Naive B cell (primary cell): ENCODE results near the gene NPHS2. TPM values are rescaled to one million over a fixed set of nuclear protein-coding genes. Genes with fewer than 3 reads are reported as not detected.

Source experiments
- ATAC-seq, 2 donors: fragments of 150-1000 bp; cut with Tn5 transposase; 2 replicates each; pipeline ENCODE4 v1.10.0; 2021; ENCODE audit warnings: low read depth in 2 of 2, mild to moderate bottlenecking in 2 of 2, moderate library complexity in 2 of 2
- DNase-seq: peaks from one replicate; pipeline ENCODE4 v3.0.0; 2022
- H3K27ac Mint-ChIP-seq, 6 donors: one replicate each; pipeline ENCODE4 v1.8.0; 2020 to 2022; ENCODE audit warnings: mild to moderate bottlenecking in 6 of 6, mixed read lengths in 6 of 6, moderate library complexity in 5 of 6, inconsistent platforms in 2 of 6
- H3K27me3 Mint-ChIP-seq, 3 donors: one replicate each; pipeline ENCODE4 v1.8.0; 2021 to 2022; ENCODE audit warnings: mixed read lengths in 3 of 3, mild to moderate bottlenecking in 1 of 3
- H3K36me3 Mint-ChIP-seq, 2 donors: one replicate each; pipeline ENCODE4 v1.8.0; 2020 to 2022; ENCODE audit warnings: mixed read lengths in 2 of 2, inconsistent platforms in 1 of 2, mild to moderate bottlenecking in 1 of 2
- H3K4me1 Mint-ChIP-seq, 3 donors: one replicate each; pipeline ENCODE4 v1.8.0; 2020 to 2022; ENCODE audit warnings: mixed read lengths in 3 of 3, inconsistent platforms in 1 of 3, mild to moderate bottlenecking in 1 of 3, moderate library complexity in 1 of 3
- H3K4me3 Mint-ChIP-seq, 8 donors: one replicate each; pipeline ENCODE4 v1.8.0; 2020 to 2022; ENCODE audit warnings: mild to moderate bottlenecking in 8 of 8, mixed read lengths in 8 of 8, moderate library complexity in 8 of 8, inconsistent platforms in 2 of 8
- H3K9me3 Mint-ChIP-seq, 7 donors: one replicate each; pipeline ENCODE4 v1.8.0; 2020 to 2022; ENCODE audit warnings: mixed read lengths in 7 of 7, mild to moderate bottlenecking in 5 of 7, inconsistent platforms in 2 of 7, moderate library complexity in 1 of 7
- polyA plus RNA-seq, 6 donors: library from polyadenylated mRNA; unstranded; fragments of 300-500 nt; fragmentation: Illumina TruSeq; gene quantifications; one replicate each; pipeline ENCODE4 v1.2.3, GENCODE V29; 2021; ENCODE audit warnings: low read depth in 6 of 6

The NPHS2 gene
- polyA plus RNA-seq, 6 donors from 2014 or later = not detected

GRCh38 chr1:179583771-179584320 is 8.1 kb upstream of the NPHS2 start:
- peaks cover 5 to 10% of the 10 kb centered on the region in 2 donors for H3K36me3 Mint-ChIP-seq
- no peak overlapping the region for H3K27ac Mint-ChIP-seq
- ATAC-seq (no peak), DNase-seq (no peak)
- no peak overlapping the region for H3K4me3 Mint-ChIP-seq
- no peaks in the 10 kb centered on the region for H3K4me1 Mint-ChIP-seq
- peaks cover 62 to 82% (median 62%) of the 10 kb centered on the region in 3 donors for H3K27me3 Mint-ChIP-seq
- H3K9me3 Mint-ChIP-seq = peaks cover 0 to 22% (median 4%) of the 10 kb centered on the region in 7 donors

GRCh38 chr1:179576509-179576908 is 761 bp upstream of the NPHS2 start:
- H3K4me3 Mint-ChIP-seq = peak overlapping the region in 4 of 8 donors; percentile 0 to 74 (median 33)
- peak overlapping the region in 1 of 6 donors; percentile 24 for H3K27ac Mint-ChIP-seq
- DNase-seq (no peak), ATAC-seq (no peak)
- H3K36me3 Mint-ChIP-seq = peaks cover 0 to 5% of the 10 kb centered on the region in 2 donors
- peaks cover 0 to 2% (median 0%) of the 10 kb centered on the region in 7 donors for H3K9me3 Mint-ChIP-seq
- H3K27me3 Mint-ChIP-seq = peaks cover 50 to 76% (median 55%) of the 10 kb centered on the region in 3 donors
- peaks cover 4 to 12% (median 6%) of the 10 kb centered on the region in 3 donors for H3K4me1 Mint-ChIP-seq

GRCh38 chr1:179558078-179558477 is 17.7 kb downstream of the NPHS2 start:
- H3K9me3 Mint-ChIP-seq = peaks cover 0 to 2% (median 0%) of the 10 kb centered on the region in 7 donors
- peaks cover 0 to 16% (median 12%) of the 10 kb centered on the region in 3 donors for H3K27me3 Mint-ChIP-seq
- H3K27ac Mint-ChIP-seq = no peak overlapping the region
- DNase-seq = no peak
- no peaks in the 10 kb centered on the region for H3K4me1 Mint-ChIP-seq
- no peak for ATAC-seq
- no peak overlapping the region for H3K4me3 Mint-ChIP-seq
- no peaks in the 10 kb centered on the region for H3K36me3 Mint-ChIP-seq

- no peak for DNase-seq
- Mint-ChIP-seq H3K9me3 (peaks cover 0 to 3% (median 0%) of the 10 kb centered on the region in 7 donors), H3K36me3 (no peaks in the 10 kb centered on the region), H3K27ac (no peak overlapping the region), H3K4me3 (no peak overlapping the region), H3K4me1 (no peaks in the 10 kb centered on the region), H3K27me3 (peaks cover 0 to 9% (median 4%) of the 10 kb centered on the region in 3 donors)
- no peak for ATAC-seq
These were observed 21.3 kb downstream of the NPHS2 start for GRCh38 chr1:179554427-179554826.

- no peak overlapping the region for H3K27ac Mint-ChIP-seq
- ATAC-seq (no peak), DNase-seq (no peak)
- H3K9me3 Mint-ChIP-seq = peaks cover 0 to 3% (median 0%) of the 10 kb centered on the region in 7 donors
- no peak overlapping the region for H3K4me3 Mint-ChIP-seq
- H3K4me1 Mint-ChIP-seq = no peaks in the 10 kb centered on the region
- H3K36me3 Mint-ChIP-seq = no peaks in the 10 kb centered on the region
- peaks cover 0 to 8% (median 4%) of the 10 kb centered on the region in 3 donors for H3K27me3 Mint-ChIP-seq
These were observed 24.7 kb downstream of the NPHS2 start for GRCh38 chr1:179550746-179551682.

GRCh38 chr1:179549368-179549700 is 26.4 kb downstream of the NPHS2 start:
- ATAC-seq = no peak
- H3K9me3 Mint-ChIP-seq = peaks cover 0 to 3% (median 0%) of the 10 kb centered on the region in 7 donors

GRCh38 chr1:179548666-179549367 is 26.9 kb downstream of the NPHS2 start:
- H3K4me3 Mint-ChIP-seq = no peak overlapping the region
- H3K36me3 Mint-ChIP-seq = no peaks in the 10 kb centered on the region
- ATAC-seq (no peak), DNase-seq (no peak)
- peaks cover 0 to 7% (median 4%) of the 10 kb centered on the region in 3 donors for H3K27me3 Mint-ChIP-seq
- H3K9me3 Mint-ChIP-seq = peaks cover 0 to 3% (median 0%) of the 10 kb centered on the region in 7 donors
- H3K4me1 Mint-ChIP-seq = no peaks in the 10 kb centered on the region
- H3K27ac Mint-ChIP-seq = no peak overlapping the region

More at GRCh38 chr1:179549368-179549700, 26.4 kb downstream of the NPHS2 start:
- Mint-ChIP-seq H3K4me1 (no peaks in the 10 kb centered on the region), H3K27ac (peak overlapping the region in 1 of 6 donors; percentile 15), H3K36me3 (no peaks in the 10 kb centered on the region), H3K4me3 (no peak overlapping the region), H3K27me3 (peaks cover 0 to 7% (median 4%) of the 10 kb centered on the region in 3 donors)
- no peak for DNase-seq

GRCh38 chr1:179547021-179547535 is 28.7 kb downstream of the NPHS2 start:
- Mint-ChIP-seq H3K4me3 (no peak overlapping the region), H3K36me3 (no peaks in the 10 kb centered on the region), H3K4me1 (no peaks in the 10 kb centered on the region), H3K27me3 (peaks cover 0 to 16% (median 4%) of the 10 kb centered on the region in 3 donors), H3K27ac (no peak overlapping the region), H3K9me3 (peaks cover 0 to 3% (median 0%) of the 10 kb centered on the region in 7 donors)
- DNase-seq (no peak), ATAC-seq (no peak)

GRCh38 chr1:179545321-179545720 is 30.4 kb downstream of the NPHS2 start:
- Mint-ChIP-seq H3K27me3 (peaks cover 0 to 16% (median 4%) of the 10 kb centered on the region in 3 donors), H3K9me3 (no peaks in the 10 kb centered on the region), H3K27ac (no peak overlapping the region), H3K4me3 (no peak overlapping the region), H3K4me1 (no peaks in the 10 kb centered on the region), H3K36me3 (no peaks in the 10 kb centered on the region)
- ATAC-seq = no peak
- no peak for DNase-seq

GRCh38 chr1:179541774-179542173 is 34.0 kb downstream of the NPHS2 start:
- Mint-ChIP-seq H3K36me3 (no peaks in the 10 kb centered on the region), H3K9me3 (peaks cover 0 to 13% (median 7%) of the 10 kb centered on the region in 7 donors), H3K4me1 (no peaks in the 10 kb centered on the region), H3K4me3 (no peak overlapping the region), H3K27me3 (peaks cover 4 to 23% (median 12%) of the 10 kb centered on the region in 3 donors), H3K27ac (no peak overlapping the region)
- no peak for ATAC-seq
- DNase-seq = no peak

GRCh38 chr1:179530352-179530751 is 45.4 kb downstream of the NPHS2 start:
- no peak overlapping the region for H3K4me3 Mint-ChIP-seq
- H3K36me3 Mint-ChIP-seq = no peaks in the 10 kb centered on the region
- H3K27ac Mint-ChIP-seq = no peak overlapping the region
- DNase-seq (no peak), ATAC-seq (no peak)
- H3K9me3 Mint-ChIP-seq = peaks cover 0 to 9% (median 2%) of the 10 kb centered on the region in 7 donors
- no peaks in the 10 kb centered on the region for H3K4me1 Mint-ChIP-seq
- peaks cover 0 to 38% (median 6%) of the 10 kb centered on the region in 3 donors for H3K27me3 Mint-ChIP-seq

GRCh38 chr1:179529482-179530195 is 46.1 kb downstream of the NPHS2 start:
- Mint-ChIP-seq H3K9me3 (peaks cover 0 to 6% (median 2%) of the 10 kb centered on the region in 7 donors), H3K27ac (no peak overlapping the region), H3K36me3 (no peaks in the 10 kb centered on the region), H3K4me3 (no peak overlapping the region), H3K27me3 (peaks cover 6 to 40% (median 10%) of the 10 kb centered on the region in 3 donors), H3K4me1 (no peaks in the 10 kb centered on the region)
- DNase-seq (no peak), ATAC-seq (no peak)
